Activated T-helper 1 cell treated with Interleukin-2 at 50 U/mL for 16 hours (primary cell): ENCODE data around the gene JPH4.
"Not testable (repeated sequence)": the region's sequence is repeated elsewhere in the genome, so short reads cannot be mapped to it uniquely, and the experiment has no call there.

ENCODE experiments used
- DNase-seq: peaks from one replicate; pipeline ENCODE4 v3.0.0-alpha.2; 2020; ENCODE audit warnings: low read depth

JPH4 gene

DNA sequence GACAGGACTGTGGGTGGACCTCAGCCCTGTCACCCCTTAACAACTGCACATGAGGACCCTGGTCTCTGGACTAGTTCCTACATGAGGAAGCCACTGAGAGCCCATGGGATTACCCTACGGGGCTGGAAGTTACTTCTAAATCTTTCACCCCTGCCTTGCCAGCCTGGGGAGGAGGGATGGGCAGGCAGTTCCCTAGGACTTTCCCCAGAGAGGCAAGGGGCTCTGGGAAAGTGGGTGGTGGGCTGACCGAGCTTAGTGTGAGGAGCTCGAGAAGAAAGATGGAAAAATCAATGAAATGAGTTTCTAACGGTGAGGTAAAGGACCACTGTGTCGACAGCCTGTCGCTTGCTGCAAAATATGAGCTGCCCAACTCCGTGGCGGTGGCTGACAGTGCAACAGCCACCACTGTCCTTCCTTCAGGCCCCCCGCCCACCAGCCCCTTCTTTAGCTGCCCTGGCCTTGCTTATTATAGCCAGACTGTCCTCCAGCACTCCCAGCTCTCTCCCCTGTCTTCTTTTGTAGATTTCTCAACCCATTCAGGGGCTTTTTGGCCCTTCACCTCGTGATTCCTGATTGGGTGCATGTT, 32.0 kb downstream of the JPH4 start:
- no peak for DNase-seq

DNA sequence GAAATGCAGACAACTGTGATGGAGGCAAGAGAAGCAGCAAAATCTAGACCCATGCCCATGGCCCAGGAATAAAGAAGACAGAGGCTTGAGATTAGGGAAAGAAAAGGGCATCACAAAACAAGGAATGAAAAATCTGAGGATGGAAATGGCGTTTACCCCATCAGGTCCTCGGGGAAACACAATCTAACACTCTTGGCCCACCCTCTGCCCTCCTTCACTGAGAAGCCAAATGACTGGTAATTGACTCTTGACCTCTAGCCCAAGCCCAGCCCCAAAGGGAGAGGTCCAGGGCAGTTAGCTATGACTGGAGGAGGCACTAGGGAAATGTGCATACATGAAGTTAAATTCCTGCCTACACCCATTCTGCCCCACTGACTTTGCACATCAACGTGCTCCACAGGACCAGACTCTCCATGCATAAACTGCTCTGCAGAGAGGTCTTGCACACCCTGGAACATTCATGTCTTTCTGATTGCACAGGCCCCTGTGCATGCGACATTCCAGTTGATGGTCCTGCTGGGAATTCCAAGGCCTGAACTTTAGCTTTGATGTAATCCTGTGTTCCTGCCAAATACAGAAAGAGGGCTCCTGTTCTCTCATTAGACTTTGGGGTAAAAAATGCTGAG, 32.7 kb downstream of the JPH4 start:
- DNase-seq = no peak

DNA sequence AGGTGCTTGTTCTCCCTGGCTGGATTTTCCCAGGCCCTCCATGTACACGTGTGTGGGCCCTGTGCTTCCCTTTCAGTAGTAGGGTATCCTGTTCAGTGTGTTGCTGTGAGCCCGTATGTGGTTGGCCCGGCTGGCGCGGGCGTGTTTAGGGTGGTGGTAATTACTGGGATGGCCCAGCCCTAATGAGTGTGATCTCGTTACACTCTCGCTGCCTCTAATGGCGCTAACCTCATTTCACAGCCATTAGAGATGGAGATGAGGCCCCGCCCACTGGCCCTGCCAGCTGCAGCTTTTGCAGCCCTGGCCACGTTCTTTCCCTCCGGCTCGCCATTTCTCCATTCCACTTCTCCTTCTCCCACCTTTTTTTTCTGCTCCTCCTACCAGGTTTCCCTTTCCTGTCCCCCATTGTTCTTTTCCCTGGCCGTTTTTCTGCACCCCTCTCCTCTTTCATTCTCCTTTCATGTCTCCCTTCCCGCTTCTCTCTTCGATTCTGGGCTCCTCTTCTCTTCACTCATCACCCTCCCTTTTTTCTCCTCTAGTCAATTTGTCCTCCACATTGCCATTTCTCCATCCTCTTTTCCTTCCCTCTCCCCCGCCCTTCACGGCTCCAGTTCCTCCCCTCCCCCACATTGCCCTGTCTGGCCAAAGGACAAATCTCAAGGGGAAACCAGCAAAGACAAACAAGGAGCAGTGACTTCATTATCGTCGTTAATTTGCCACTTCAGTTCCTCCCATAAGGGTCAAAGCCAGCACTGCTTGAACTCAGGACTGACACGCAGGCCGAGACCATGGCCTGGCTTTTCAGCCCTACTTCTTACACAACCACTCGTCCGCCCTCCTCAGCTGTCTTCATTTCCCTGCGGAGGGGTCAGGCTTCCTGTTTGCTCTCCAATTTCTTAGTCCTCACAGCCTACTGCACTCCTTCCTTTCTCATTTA, 33.8 kb downstream of the JPH4 start:
- DNase-seq = no peak

DNA sequence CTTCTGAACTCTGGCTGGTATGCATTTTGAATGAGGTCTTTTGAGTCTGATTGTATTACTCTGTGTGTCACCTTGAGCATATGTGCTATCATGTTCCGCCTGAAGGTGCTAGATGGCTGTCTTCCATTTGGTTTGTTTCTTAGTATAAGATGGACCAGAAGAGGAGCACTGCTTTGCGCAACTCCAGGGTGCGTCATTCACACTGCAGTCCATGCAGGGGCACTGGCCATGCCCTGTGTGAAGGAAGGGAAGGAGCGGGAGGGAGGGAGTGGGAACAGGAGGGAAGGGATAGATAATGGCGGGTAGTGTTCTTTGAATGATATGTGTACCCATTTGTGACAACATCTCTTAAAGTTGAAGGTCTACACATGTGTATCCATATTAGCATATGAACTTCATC, 35.2 kb downstream of the JPH4 start:
- DNase-seq = no peak

DNA sequence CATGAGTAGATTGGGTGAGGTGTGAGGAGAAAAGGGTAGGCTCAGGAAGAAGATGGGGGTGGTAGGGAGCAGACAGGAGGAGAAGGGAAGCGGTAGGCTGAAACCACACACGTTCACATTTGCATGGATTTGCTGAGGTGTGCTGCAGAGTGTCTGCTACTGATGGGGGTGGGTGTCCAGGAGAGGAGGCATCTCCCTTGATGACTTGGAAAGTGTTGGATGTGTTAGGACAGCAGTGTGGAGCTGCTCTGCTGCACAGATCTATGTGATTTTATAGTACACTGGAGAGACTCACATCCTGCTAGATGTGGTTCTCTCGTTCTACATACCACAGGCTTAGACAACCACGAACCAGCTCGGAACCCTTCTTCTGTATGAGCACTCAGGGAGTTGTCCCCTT, 36.3 kb downstream of the JPH4 start:
- DNase-seq = no peak

DNA sequence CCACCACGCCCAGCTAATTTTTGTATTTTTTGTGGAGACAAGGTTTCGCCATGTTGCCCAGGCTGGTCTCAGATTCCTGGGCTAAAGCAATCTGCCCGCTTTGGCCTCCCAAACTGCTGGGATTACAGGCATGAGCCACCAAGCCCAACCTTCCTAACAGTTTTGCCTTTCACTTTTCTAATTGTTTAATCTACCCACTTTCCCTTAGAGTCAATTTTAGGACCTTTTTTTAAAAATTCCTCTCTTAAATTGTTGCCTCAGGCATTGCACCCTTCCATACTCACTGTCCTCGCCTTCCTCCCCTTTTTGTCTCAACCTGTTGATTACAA, 38.5 kb downstream of the JPH4 start:
- no peak for DNase-seq

DNA sequence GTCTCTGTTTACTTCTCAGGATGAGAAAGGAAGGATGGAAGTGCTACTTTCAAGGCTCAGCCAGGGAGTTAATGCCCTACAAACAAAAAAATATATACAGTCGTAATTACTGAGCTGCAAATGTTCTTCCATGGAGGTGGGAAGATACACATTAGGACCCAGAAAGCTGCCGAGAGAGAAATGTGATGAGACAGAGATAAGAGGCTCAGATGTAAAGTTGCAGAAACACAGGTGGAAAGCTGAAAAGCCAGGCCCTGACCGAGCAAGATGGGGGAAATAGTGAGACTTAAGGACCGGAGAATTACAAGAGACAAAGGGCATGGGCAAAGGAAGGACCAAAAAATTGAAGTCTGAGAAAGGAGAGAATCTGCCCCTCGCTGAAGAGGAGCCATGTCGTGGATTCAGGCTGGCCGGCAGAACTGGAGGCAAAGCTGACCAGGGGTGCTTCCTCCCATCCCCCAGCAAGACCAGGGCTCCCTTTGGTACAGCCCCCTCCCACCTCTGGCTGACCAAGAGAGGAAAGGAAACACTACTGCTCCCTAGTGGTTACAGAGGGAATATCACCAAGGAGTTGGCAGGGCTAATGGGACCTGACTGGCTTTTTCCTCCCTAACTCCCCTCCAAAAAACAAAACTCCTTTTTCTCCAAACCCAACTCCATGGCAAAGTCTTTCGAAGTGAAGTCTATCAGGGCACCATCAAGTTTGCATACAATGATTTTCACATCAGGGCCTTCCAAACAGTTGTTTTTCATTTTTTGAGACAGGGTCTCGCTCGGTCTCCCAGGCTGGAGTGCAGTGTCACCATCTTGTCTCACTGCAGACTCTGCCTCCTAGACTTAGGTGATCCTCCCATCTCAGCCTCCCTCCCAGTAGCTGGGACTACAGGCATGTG, 39.1 kb downstream of the JPH4 start:
- DNase-seq = no peak

DNA sequence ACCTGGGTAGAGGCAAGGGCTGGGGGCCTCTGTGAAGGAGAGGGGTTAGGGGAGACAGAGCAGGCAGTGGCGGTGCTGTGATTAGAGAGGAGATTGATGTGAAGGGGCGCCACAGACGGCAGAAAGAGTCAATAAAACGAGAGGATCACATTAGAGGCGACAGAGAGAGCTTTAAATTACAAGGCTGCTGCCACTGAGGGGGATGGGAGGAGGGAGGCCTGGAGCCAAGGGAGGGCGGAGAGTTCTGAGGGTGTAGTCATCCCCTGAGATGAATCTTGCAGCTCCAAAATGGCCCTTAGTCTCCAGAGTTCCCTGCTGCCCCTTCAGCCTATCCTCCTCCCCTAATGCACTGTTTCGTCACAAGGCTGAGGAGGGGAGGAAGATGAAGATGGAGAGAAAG, 39.8 kb downstream of the JPH4 start:
- DNase-seq = no peak

DNA sequence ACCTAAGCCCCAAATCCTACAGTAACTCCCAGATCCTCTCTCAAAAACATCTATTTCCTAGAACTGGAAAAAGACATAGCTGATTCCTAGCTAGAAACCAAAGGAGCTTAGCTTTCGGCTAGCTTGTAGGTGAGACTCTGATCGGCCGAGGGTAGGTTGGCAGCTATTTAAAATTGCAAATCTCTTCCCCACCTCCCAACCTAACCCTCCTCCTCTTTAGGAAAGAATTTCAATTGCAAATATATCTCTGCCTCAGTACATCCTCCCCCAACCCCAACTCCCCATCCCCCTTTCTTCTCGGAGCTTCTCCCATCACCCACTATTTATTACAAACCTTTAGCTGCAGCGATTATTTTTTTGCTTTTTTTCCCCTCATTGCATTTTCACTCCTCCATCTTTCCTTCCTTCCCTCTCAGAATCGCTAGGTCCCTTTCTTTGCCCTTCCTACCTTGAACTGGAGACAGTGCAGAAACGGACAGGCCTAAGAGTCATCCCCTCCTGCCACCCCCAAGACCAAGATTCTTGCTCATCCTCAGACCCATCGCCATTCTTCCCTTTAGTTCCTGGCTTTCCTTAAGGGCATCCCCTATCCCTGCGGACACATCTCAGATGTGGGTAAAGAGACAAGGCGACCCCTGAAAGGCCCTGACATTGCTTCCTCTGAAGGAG, 40.4 kb downstream of the JPH4 start:
- DNase-seq = no peak

DNA sequence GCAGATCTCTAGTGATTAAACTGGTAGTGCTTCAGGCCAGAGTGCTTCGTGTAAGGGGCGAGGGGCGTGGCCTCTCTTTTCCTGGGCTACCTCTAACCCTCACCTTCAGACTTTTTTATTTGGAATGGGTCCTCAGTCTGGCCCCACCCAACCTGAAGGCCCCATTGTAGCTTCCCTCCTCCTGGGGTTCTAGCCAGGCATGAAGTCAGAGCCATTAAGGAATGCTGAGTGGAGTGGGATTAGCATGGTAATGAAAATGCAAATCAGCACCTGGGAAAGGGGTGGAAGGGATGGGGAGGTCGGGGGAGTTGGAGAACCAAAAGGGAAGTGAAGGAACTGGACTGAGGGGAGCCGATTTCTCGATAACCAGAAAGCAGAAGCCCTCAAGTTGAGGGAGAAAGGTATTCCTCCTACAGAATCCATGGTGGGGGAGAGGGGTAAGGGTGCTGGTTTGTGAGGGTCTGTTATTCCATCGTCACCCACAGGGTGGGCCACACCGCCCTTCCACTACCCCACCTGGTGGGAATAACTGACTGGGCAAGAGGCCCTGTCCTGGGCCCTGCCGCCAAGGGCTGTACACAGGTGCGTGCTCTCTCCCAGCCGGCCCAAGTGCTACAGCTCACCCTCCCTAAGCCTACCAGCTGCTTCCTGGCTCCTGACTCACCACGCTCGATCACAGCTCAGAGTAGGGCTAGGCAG, 41.1 kb downstream of the JPH4 start:
- no peak for DNase-seq

DNA sequence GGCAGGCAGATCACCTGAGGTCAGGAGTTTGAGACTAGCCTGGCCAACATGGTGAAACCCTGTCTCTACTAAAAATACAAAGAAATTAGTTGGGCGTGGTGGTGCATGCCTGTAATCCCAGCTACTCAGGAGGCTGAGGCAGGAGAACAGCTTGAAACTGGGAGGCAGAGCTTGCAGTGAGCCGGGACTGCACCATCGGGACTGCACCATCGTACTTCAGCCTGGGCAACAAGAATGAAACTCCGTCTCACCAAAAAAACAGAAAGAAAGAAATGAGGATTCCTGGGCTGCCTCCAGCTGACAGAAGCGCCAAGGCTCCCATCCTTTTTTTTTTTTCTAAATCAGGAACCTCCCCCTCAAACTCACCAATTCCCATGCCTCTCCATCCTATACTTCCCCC, 41.7 kb downstream of the JPH4 start:
- DNase-seq = not testable (repeated sequence)

DNA sequence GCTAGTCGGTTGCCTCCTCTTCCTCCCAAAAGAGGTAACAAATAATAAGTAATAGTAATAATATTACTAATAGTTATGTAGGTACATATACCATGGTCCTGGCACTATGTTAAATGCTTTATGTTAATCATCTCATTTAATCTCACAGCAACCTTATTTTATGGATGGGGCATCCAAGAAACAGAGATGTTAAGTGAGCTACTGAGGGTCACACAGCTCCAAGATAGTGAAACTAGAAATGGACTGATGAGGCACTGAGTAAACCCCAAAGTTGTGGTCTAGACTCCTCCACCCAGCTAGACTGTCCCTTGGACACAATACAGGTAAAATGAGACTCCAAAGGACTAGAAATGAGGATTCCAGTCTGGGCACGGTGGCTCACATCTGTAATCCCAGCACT, 42.1 kb downstream of the JPH4 start:
- no peak for DNase-seq

DNA sequence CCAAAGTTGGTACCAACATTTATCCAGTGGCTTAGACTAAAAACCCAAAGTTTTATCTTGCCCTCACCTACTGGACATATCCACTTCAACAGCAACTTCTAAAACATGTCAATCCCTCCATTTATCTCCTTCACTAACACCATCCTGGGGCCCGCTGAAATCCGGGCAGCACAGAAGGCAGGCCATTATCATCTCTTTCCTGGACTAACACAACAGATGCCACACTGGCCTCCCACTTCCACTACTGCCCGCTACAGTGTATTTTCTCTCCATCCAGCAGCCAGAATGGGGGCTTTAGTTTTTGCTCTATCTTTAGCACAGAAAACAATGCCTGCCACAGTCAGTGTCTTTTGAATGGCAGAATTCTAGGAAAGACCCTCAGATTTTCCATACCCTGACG, 42.6 kb downstream of the JPH4 start:
- DNase-seq = no peak

DNA sequence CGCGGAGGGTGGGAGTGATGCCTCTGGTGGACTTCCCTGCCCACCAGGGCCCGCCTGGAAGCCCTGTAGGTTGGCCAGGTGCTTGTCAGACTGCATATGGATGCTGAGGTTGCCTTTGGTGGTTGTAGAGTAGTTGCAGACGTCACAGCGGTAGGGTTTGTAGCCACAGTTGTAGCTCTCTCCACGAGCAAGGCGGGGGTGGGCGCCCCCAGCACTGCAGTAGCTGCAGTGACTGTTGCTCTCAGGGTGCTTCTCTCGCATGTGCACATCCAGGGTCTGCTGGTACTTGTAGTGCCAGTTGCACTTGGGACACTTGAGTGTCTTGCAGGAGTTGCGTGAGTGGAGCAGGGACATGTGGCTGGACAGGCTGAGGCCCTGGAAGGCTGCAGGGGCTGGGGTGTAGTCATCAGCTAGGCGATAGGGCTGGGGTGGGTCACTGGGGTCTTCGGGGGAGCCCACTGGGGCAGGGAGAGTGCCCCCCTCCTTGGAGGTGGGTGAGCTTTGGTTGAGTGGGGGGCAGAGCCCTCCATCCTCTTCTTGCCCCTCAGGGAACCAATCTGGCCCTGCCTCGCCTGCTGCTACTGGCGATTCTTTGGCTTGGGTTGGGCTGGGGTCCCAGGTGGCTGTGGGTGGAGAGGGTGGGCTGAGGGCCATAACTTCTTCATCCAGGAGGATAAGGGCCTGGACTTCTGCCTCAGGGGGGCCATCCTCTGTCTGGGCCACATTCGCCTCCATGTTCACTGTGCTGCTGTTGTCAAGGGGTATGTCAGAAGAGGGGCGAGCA, 44.7 kb downstream of the JPH4 start:
- DNase-seq = no peak

DNA sequence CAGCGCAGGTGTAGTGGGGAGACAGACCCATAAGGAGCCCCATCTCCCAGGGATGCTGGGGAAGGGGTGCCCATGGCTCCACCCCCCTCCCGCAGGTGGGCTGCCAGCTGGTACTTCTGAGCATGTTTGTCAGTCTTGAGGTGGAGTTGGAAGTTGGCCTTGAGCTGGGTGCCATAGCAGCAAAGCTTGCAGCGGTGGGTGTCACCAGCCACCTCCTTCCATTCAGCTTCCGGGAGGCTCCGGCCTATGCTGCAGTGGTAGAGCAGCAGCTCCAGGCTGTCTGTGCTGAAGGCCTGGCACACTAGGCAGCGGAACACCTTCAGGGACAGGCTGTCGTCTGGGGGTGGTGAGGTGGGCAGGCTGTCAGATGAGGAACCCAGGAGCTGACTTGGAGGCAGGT, 45.9 kb downstream of the JPH4 start:
- no peak for DNase-seq

DNA sequence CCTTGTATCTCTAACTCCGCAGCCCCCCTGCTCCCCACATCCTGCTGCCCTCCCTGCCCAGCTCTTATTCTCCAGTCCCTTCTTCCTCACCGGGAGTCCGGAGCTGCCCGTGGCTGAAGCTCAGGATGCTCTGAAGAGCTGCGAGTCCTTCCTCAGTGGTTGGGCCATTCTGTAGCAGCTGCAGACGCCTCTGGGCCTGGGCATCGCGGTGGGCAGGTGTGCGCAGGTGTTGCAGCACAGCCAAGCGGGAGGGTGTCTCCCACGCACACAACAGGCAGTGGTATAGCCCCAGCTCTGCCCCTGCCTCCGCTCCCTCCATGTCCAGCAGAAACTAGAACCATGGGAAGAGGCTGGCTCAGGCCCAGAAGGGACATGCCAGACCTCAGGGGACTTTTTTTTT, 47.2 kb downstream of the JPH4 start:
- DNase-seq = no peak

DNA sequence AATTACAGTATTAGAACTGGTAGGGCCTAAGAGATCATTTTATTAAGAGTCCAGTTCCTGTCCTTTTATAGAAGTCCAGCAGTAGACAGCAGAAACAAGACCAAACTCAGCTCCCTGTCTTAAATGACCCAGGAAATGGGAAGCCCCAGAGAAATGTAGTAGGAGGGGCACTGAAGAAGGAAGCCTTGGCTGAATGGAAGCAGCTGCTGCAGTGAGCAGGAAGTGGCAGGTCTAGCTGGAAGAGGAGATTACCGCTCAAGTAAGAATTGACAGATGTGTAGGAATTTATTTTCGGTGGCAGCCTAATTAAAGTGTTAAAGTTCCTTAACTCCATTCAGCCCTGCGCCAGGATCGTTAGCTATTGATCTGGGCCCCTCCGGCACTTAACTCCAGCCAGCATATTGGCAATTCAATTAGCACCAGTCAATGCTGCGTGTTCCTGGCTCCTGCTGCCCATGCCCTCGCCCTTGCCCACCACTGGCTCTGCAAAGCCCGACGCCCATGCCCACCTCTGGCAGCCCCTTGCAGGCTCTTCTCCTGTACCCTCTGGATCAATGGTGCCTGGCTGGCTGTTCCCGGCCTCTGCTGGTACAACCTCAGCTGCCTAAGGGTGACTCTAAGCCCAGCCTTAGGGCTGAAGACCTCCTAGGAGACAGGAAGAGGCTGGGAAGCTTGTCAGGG, 48.1 kb downstream of the JPH4 start:
- no peak for DNase-seq

DNA sequence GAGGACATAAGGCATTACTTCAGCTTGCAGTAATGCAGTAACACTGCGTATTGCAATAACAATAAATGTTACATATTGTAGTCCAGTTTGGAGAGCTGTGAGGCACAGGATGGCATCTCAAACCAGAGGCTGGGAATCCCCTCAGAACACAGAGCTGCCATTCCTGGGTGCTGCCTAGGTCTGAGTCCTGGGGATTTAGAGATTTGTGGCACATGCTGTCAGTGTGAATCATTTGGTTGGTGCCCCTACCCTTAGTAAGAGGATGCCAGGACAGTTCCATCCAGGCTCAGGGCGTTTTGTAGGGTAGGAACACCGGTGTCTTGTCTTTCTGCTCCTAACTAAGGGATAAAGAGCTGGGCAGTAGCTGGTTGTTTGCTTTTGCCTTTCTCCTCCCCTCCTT, 49.6 kb downstream of the JPH4 start:
- DNase-seq = no peak

DNA sequence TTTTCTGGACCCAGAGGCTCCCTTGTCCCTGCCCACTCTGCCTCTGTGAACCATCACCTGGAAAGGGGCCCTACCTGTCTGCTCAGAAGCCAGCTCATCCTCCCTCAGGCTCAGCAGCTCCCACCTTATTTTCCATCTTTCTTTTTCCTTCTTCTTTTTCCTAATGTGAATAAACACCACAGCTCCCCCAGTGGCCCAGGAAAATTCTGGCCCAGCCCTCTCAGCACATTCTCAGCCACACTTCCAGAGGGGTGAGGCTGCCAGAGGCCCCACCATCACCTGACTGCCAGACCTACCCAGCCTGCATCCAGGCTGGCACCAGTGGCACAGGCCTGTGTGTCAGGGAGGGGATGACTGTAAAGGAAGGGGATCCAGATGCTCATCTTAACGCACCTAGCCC, 50.0 kb downstream of the JPH4 start:
- no peak for DNase-seq

DNA sequence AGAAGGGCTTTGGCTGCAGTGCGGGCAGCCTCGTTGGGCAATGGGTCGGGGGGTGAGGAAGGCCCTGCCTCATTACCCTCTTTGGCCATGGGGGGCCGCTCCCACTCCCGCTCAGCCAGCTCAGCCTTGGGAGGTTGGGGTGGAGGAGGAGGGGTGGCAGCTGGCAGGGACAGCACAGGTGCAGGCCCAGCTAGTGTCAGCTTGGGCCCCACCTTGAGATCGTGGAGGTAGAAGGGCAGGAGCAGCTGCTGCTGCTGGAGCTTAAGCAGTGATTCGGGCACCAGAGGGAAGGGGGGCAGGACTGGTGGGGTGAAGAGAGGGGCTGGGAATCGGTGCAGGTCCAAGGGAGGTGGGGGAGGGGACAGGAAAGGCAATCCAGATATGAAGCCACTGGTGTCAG, 53.0 kb downstream of the JPH4 start:
- DNase-seq = no peak
